A673 (cell line): ENCODE results near the gene ERMAP. TPM values are rescaled to one million over a fixed set of nuclear protein-coding genes. Genes with fewer than 3 reads are reported as not detected.

Experiments used
- BruUV-seq: library from RNA; stranded (reverse); fragments of 400-500 nt; replicated peaks from 2 replicates; lab custom pipeline; 2021; lab: Mats Ljungman, UMichigan
- CTCF ChIA-PET: fragments of 300-600 bp; sonication (Branson Sonifier 250); formaldehyde crosslinking; loops from one replicate; lab custom pipeline; 2022; ENCODE audit warnings: antibody characterized with exemption; lab: Charles Lee
- POLR2A ChIA-PET: fragments of 300-600 bp; sonication (Branson Sonifier 250); formaldehyde crosslinking; loops from one replicate; lab custom pipeline; 2022; ENCODE audit warnings: antibody characterized with exemption; ENCODE audit not compliant: low non-redundant PET; lab: Charles Lee
- DNase-seq: peaks from one replicate; pipeline ENCODE4 v3.0.0-alpha.2; 2015; ENCODE audit warnings: low spot score
- H3K27ac ChIP-seq: fragments of 200-600 bp; sonication (generic); 2 replicates; pipeline ENCODE4 v1.5.1; 2016; ENCODE audit warnings: mixed run types, low read depth, mild to moderate bottlenecking, mixed read lengths, antibody characterized with exemption, low read length; ENCODE audit not compliant: poor library complexity, severe bottlenecking
- H3K27me3 ChIP-seq: fragments of 200-600 bp; sonication (generic); replicated peaks from 2 replicates; pipeline ENCODE4 v1.6.1; 2017; ENCODE audit warnings: mixed run types, low read depth, mild to moderate bottlenecking, mixed read lengths, antibody characterized with exemption, low read length; ENCODE audit not compliant: insufficient read depth, poor library complexity
- H3K36me3 ChIP-seq: fragments of 200-600 bp; sonication (generic); 2 replicates; pipeline ENCODE4 v1.6.1; 2016; ENCODE audit warnings: mixed run types, mild to moderate bottlenecking, mixed read lengths, antibody characterized with exemption, low read length; ENCODE audit not compliant: insufficient read depth, poor library complexity, severe bottlenecking
- H3K4me1 ChIP-seq: fragments of 200-600 bp; sonication (generic); 2 replicates; pipeline ENCODE4 v1.6.1; 2017; ENCODE audit warnings: mixed run types, mild to moderate bottlenecking, mixed read lengths, antibody characterized with exemption, low read length; ENCODE audit not compliant: insufficient read depth, poor library complexity, severe bottlenecking
- H3K4me3 ChIP-seq: fragments of 200-600 bp; sonication (generic); 2 replicates; pipeline ENCODE4 v1.5.1; 2016; ENCODE audit warnings: low read depth, mixed run types, mild to moderate bottlenecking, mixed read lengths, low read length; ENCODE audit not compliant: poor library complexity, severe bottlenecking
- H3K9me3 ChIP-seq: fragments of 200-600 bp; sonication (generic); 2 replicates; pipeline ENCODE4 v1.6.1; 2016; ENCODE audit warnings: mixed run types, low read depth, mild to moderate bottlenecking, mixed read lengths, antibody characterized with exemption, low read length; ENCODE audit not compliant: poor library complexity, severe bottlenecking
- EZH2 ChIP-seq: fragments of 200-600 bp; sonication (generic); IDR thresholded peaks from 2 replicates; pipeline ENCODE4 v1.6.1; 2017; ENCODE audit warnings: borderline replicate concordance, low read depth, mild to moderate bottlenecking, mixed read lengths, antibody characterized with exemption, low read length; ENCODE audit not compliant: poor library complexity, severe bottlenecking
- intact Hi-C: fragments of 100-400 bp; cut with micrococcal nuclease; formaldehyde crosslinking; loops from one replicate; pipeline ENCODE4 v1.10.0; 2022; ENCODE audit not compliant: unreplicated experiment
- total RNA-seq: library from RNA; stranded (reverse); gene quantifications from 2 replicates; pipeline ENCODE4 v1.2.3, GENCODE V29; 2021
- TF ChIP-seq, protein P1 (sequence below): fragments of 300-800, 200-600 bp; sonication (generic); conservative IDR thresholded peaks from 2 replicates; pipeline ENCODE4 v1.5.1; 2017; ENCODE audit warnings: low read depth, mild to moderate bottlenecking, antibody characterized with exemption, low read length, moderate library complexity, mixed read lengths

Gene ERMAP
- total RNA-seq, 1 experiment from 2014 or later = 3.0 TPM

DNA sequence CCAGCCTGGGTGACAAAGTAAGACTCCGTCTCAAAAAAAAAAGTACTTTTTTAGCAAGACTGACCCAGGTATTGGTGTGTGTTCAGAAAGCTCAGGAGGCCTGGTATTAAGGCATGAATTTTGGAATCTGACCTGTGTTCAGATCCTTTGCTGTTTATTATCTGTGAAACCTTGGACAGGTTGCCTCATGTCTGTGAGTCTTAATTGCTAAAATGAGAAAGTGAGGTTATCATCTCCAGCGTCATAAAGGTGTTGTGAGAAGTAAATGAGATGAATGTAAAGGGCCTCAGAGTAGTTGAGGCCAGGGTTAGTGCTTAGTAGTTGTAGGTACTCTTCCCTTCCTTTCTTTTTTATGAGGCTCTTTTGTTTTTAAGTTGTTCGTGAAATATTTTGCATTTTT lies 47.1 kb upstream of the ERMAP start:
- POLR2A ChIA-PET = no interaction called here
- H3K9me3 ChIP-seq = no peaks in the 10 kb centered on the region
- CTCF ChIA-PET = no interaction called here
- no peak for DNase-seq
- TF ChIP-seq, protein P1, sequence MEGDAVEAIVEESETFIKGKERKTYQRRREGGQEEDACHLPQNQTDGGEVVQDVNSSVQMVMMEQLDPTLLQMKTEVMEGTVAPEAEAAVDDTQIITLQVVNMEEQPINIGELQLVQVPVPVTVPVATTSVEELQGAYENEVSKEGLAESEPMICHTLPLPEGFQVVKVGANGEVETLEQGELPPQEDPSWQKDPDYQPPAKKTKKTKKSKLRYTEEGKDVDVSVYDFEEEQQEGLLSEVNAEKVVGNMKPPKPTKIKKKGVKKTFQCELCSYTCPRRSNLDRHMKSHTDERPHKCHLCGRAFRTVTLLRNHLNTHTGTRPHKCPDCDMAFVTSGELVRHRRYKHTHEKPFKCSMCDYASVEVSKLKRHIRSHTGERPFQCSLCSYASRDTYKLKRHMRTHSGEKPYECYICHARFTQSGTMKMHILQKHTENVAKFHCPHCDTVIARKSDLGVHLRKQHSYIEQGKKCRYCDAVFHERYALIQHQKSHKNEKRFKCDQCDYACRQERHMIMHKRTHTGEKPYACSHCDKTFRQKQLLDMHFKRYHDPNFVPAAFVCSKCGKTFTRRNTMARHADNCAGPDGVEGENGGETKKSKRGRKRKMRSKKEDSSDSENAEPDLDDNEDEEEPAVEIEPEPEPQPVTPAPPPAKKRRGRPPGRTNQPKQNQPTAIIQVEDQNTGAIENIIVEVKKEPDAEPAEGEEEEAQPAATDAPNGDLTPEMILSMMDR = no peak
- TF ChIP-seq EZH2 = no peak
- BruUV-seq = no TSS peak
- no peaks in the 10 kb centered on the region for H3K27me3 ChIP-seq
- H3K36me3 ChIP-seq = peaks cover 11% of the 10 kb centered on the region
- intact Hi-C loops = loop anchor here (10.0 kb wide), 1 partner anchor 155 kb away; no protein-coding TSS in a partner anchor
- peaks cover 12% of the 10 kb centered on the region for H3K4me1 ChIP-seq
- no peak overlapping the region for H3K4me3 ChIP-seq
- no peak overlapping the region for H3K27ac ChIP-seq

DNA sequence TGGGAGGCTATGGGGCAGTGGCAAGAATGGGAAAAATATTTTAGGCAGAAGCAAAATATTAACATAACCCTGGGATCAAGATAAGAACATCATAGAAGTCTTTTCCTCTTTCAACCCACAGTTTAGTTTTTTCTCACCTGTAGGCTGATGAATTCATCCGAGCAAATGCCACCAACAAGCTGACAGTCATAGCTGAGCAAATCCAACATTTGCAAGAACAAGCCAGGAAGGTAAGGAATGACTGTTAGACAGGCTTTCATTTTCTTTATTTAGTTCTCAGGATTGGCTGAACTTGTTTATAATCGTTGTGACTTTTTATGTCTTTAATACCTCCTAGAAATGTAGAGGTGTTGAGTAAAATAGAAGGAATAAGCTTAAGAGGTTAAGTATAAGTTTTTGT lies 43.5 kb upstream of the ERMAP start:
- no peaks in the 10 kb centered on the region for H3K27me3 ChIP-seq
- H3K4me3 ChIP-seq = no peak overlapping the region
- TF ChIP-seq EZH2 = no peak
- TF ChIP-seq, protein P1 = no peak
- no peak for DNase-seq
- POLR2A ChIA-PET = no interaction called here
- no TSS peak for BruUV-seq
- peaks cover 43% of the 10 kb centered on the region for H3K36me3 ChIP-seq
- no peaks in the 10 kb centered on the region for H3K9me3 ChIP-seq
- H3K4me1 ChIP-seq = peaks cover 2% of the 10 kb centered on the region
- CTCF ChIA-PET = no interaction called here
- no peak overlapping the region for H3K27ac ChIP-seq
- intact Hi-C loops = loop anchor here (10.0 kb wide), 1 partner anchor 151 kb away; no protein-coding TSS in a partner anchor

DNA sequence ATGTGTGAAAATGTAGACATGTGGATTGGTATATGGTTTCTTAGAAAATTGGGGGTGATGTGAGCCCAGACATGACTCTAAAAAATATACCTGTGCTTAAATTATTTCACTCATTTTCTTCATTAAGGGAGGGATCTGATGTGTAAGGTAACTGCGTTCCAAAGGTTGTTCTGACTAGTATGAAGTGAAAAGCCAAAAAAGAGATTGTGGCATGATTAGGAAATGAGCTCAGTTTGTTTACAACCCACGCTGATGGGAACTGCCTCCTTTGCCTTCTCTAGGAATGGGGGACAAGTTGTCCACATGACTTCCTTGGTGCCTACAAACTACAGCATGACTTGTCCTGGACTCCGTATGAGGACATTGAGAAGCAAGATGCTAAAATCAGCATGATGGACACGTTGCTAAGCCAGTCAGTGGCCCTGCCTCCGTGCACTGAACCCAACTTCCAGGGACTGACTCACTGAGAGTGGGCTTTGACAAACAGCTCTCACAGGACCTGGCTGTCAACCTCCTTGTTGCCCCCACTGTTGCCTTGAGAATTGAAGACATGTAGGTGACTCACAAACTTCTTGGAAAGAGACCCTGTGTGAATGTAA lies 41.9 kb upstream of the ERMAP start:
- no peaks in the 10 kb centered on the region for H3K4me1 ChIP-seq
- no peaks in the 10 kb centered on the region for H3K9me3 ChIP-seq
- no peak overlapping the region for H3K27ac ChIP-seq
- H3K36me3 ChIP-seq = peaks cover 46% of the 10 kb centered on the region
- no peak for TF ChIP-seq EZH2
- TF ChIP-seq, protein P1 = no peak
- no TSS peak for BruUV-seq
- ChIA-PET CTCF (no interaction called here), POLR2A (no interaction called here)
- no peak overlapping the region for H3K4me3 ChIP-seq
- intact Hi-C loops = loop anchor here (10.0 kb wide), 1 partner anchor 150 kb away; no protein-coding TSS in a partner anchor
- no peak for DNase-seq
- no peaks in the 10 kb centered on the region for H3K27me3 ChIP-seq
